AG10803 (cell line): ENCODE results near the gene ADAM33.

Experiments
- DNase-seq: peaks from one replicate; pipeline ENCODE4 v3.0.0; 2010; ENCODE audit warnings: low read depth
- H3K4me3 ChIP-seq: 2 replicates; pipeline ENCODE4 v1.5.1; 2011; ENCODE audit warnings: mild to moderate bottlenecking, low read length, control low read depth
- TF ChIP-seq, protein P1 (sequence below): conservative IDR thresholded peaks from 2 replicates; pipeline ENCODE4 v1.5.1; 2011; ENCODE audit warnings: mild to moderate bottlenecking, low read length, control low read depth, inconsistent platforms

ADAM33 gene

GRCh38 chr20:3707508-3707899 lies 25.7 kb upstream of the ADAM33 start:
- H3K4me3 ChIP-seq: no peak overlapping the region
- TF ChIP-seq, protein P1, sequence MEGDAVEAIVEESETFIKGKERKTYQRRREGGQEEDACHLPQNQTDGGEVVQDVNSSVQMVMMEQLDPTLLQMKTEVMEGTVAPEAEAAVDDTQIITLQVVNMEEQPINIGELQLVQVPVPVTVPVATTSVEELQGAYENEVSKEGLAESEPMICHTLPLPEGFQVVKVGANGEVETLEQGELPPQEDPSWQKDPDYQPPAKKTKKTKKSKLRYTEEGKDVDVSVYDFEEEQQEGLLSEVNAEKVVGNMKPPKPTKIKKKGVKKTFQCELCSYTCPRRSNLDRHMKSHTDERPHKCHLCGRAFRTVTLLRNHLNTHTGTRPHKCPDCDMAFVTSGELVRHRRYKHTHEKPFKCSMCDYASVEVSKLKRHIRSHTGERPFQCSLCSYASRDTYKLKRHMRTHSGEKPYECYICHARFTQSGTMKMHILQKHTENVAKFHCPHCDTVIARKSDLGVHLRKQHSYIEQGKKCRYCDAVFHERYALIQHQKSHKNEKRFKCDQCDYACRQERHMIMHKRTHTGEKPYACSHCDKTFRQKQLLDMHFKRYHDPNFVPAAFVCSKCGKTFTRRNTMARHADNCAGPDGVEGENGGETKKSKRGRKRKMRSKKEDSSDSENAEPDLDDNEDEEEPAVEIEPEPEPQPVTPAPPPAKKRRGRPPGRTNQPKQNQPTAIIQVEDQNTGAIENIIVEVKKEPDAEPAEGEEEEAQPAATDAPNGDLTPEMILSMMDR: no peak
- DNase-seq: no peak

GRCh38 chr20:3706774-3707507 lies 25.1 kb upstream of the ADAM33 start:
- peak; percentile 61 for DNase-seq
- H3K4me3 ChIP-seq: no peak overlapping the region
- TF ChIP-seq, protein P1: no peak

DNA sequence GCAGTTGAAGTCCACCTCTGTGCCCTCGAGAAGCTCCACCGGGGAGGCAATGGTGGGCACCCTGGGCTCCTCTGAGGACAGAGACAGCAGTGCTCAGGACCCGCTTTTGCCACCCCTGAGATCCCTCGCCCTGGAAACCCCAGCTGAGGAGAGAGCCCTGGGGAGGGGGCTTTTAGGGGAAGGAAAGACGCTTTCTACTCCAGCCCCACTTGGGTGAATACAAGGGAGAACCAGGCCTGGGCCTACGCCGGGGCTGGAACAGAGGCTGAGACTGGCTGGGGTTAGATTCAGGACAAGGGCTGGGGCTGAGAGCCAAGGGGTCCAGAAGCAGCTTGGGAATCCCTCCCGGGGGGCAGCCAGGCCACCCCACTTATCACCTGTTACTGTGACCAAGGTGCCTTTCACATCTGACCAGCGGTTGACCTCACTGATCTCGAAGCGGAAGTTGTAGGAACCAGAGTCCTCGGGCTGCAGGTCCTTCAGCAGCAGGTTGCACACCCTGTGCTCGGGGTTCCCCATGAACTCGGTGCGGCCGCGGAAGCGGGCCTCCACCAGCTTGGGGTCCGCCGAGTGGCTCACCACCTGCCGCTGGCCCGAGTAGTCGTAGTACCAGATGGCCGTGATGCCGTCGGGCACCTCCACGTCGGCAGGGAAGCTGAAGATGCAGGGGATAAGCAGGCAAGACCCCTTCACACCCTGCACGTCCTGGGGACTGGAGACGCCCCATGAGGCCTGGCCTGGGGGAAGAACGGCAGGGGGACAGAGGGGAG lies 24.3 kb upstream of the ADAM33 start:
- H3K4me3 ChIP-seq: no peak overlapping the region
- TF ChIP-seq, protein P1: no peak
- DNase-seq: no peak

- no peak overlapping the region for H3K4me3 ChIP-seq
- no peak for DNase-seq
- TF ChIP-seq, protein P1: no peak
These were observed 23.7 kb upstream of the ADAM33 start for GRCh38 chr20:3705491-3705969.

- TF ChIP-seq, protein P1: no peak
- no peak overlapping the region for H3K4me3 ChIP-seq
- no peak for DNase-seq
These were observed 22.3 kb upstream of the ADAM33 start for GRCh38 chr20:3704087-3704486.

GRCh38 chr20:3702611-3703391 lies 21.0 kb upstream of the ADAM33 start:
- TF ChIP-seq, protein P1: no peak
- DNase-seq: no peak
- H3K4me3 ChIP-seq: no peak overlapping the region
